Small intestine (tissue), 7 donors: ENCODE results near the gene AKAIN1. TPM values are rescaled to one million over a fixed set of nuclear protein-coding genes. Genes with fewer than 3 reads are reported as not detected.

Source experiments
- DNase-seq, 2 donors: peaks; one replicate each; pipeline versions ENCODE4 v3.0.0 to v3.0.0-alpha.2; 2013
- FAIRE-seq: peaks from 2 replicates; lab custom pipeline; 2012; peaks lifted over from hg19 to GRCh38; lab: Jason Lieb, UNC
- H3K27ac ChIP-seq, 3 donors: one replicate each; pipeline ENCODE4 v1.5.1; 2013; ENCODE audit warnings: low read length in 2 of 3, mild to moderate bottlenecking in 2 of 3, control low read depth in 1 of 3, inconsistent platforms in 1 of 3, low read depth in 1 of 3, moderate library complexity in 1 of 3
- H3K27me3 ChIP-seq, 3 donors: one replicate each; pipeline ENCODE4 v1.6.1; 2013; ENCODE audit warnings: low read length in 3 of 3, inconsistent platforms in 1 of 3; ENCODE audit not compliant: control insufficient read depth in 3 of 3, insufficient read depth in 3 of 3
- H3K36me3 ChIP-seq, 3 donors: one replicate each; pipeline ENCODE4 v1.6.1; 2013; ENCODE audit warnings: low read length in 3 of 3, inconsistent platforms in 1 of 3, low read depth in 1 of 3, mild to moderate bottlenecking in 1 of 3, moderate library complexity in 1 of 3; ENCODE audit not compliant: control insufficient read depth in 3 of 3, insufficient read depth in 2 of 3
- H3K4me1 ChIP-seq, 3 donors: one replicate each; pipeline ENCODE4 v1.6.1; 2013; ENCODE audit warnings: low read length in 2 of 3, inconsistent platforms in 1 of 3, low read depth in 1 of 3, mild to moderate bottlenecking in 1 of 3, moderate library complexity in 1 of 3; ENCODE audit not compliant: control insufficient read depth in 3 of 3, insufficient read depth in 2 of 3
- H3K4me3 ChIP-seq, 3 donors: one replicate each; pipeline ENCODE4 v1.5.1; 2013; ENCODE audit warnings: low read length in 3 of 3, control low read depth in 1 of 3, inconsistent platforms in 1 of 3, low read depth in 1 of 3, mild to moderate bottlenecking in 1 of 3, moderate library complexity in 1 of 3
- H3K9me3 ChIP-seq, 2 donors: one replicate each; pipeline ENCODE4 v1.6.1; 2013; ENCODE audit warnings: low read depth in 1 of 2, low read length in 1 of 2; ENCODE audit not compliant: control insufficient read depth in 2 of 2, insufficient read depth in 1 of 2
- WGBS, 3 donors: extraction: QIAGEN DNeasy Blood & Tissue Kit; methylation state at CpG; one replicate each; pipeline ENCODE4 v1.1.7; 2013; 5-methylcytosine and 5-hydroxymethylcytosine counted together
- polyA plus RNA-seq, 4 donors: library from polyadenylated mRNA; stranded (reverse) in 3 of 4; unstranded in 1 of 4; fragments of 200-250 nt in 3 of 4; fragments of 120-200 nt in 1 of 4; gene quantifications; one replicate each; pipeline versions ENCODE4 v1.2.1 to v1.2.3, GENCODE V29; 2013
- donor health status: healthy with polysubstance abuse.
- donor health status: control.
- donor health status: control.
- donor health status: Bipolar disorder and iron deficiency.
- donor health status: healthy.

The AKAIN1 gene
- polyA plus RNA-seq, 4 donors: 0.13 to 0.22 TPM; not detected in 2

- no peak for FAIRE-seq
- no peak for DNase-seq
- H3K36me3 ChIP-seq: no peaks in the 10 kb centered on the region
- peaks cover 0 to 3% (median 0%) of the 10 kb centered on the region in 3 donors for H3K27me3 ChIP-seq
- no peak overlapping the region for H3K4me3 ChIP-seq
- 66 to 88% (median 83%) methylated on average over 5 of the region's 5 CpGs for WGBS, 3 donors
- H3K4me1 ChIP-seq: no peaks in the 10 kb centered on the region
- H3K27ac ChIP-seq: no peak overlapping the region
- H3K9me3 ChIP-seq: no peaks in the 10 kb centered on the region
Observed at GRCh38 chr18:5155907-5156287, 41.2 kb downstream of the AKAIN1 start.

- H3K9me3 ChIP-seq: no peaks in the 10 kb centered on the region
- FAIRE-seq: no peak
- no peaks in the 10 kb centered on the region for H3K4me1 ChIP-seq
- 80 to 88% (median 83%) methylated on average over 17 of the region's 17 CpGs for WGBS, 3 donors
- H3K36me3 ChIP-seq: no peaks in the 10 kb centered on the region
- no peak overlapping the region for H3K4me3 ChIP-seq
- no peak overlapping the region for H3K27ac ChIP-seq
- DNase-seq: no peak
- peaks cover 0 to 3% (median 0%) of the 10 kb centered on the region in 3 donors for H3K27me3 ChIP-seq
Observed at GRCh38 chr18:5155218-5155906, 41.7 kb downstream of the AKAIN1 start.

- H3K4me3 ChIP-seq: no peak overlapping the region
- no peak for FAIRE-seq
- 80 to 89% (median 83%) methylated on average over 6 of the region's 6 CpGs for WGBS, 3 donors
- H3K9me3 ChIP-seq: no peaks in the 10 kb centered on the region
- no peak overlapping the region for H3K27ac ChIP-seq
- no peaks in the 10 kb centered on the region for H3K4me1 ChIP-seq
- H3K36me3 ChIP-seq: no peaks in the 10 kb centered on the region
- H3K27me3 ChIP-seq: peaks cover 0 to 3% (median 0%) of the 10 kb centered on the region in 3 donors
- no peak for DNase-seq
Observed at GRCh38 chr18:5152343-5153020, 44.6 kb downstream of the AKAIN1 start.

DNA sequence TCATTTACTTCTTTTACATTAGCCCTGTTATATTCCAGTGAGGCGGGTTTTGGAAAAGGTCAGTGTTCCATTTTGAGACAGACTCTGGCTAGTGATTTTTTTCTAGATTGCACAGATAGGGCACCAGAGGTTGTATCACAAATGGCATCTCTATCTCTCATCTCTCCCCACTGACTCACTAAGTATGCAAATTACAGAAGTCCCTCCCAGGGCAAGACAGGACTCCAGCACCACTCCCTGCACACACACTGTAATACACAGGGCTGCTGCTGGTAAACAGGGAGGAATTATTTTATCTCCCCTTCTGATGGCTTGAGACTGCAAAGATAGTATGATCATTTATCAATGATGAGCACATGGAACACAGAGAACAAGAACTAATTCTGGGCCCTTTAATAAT, 46.2 kb downstream of the AKAIN1 start:
- DNase-seq: no peak
- FAIRE-seq: no peak
- H3K4me3 ChIP-seq: no peak overlapping the region
- H3K4me1 ChIP-seq: no peaks in the 10 kb centered on the region
- H3K27me3 ChIP-seq: peaks cover 0 to 3% (median 0%) of the 10 kb centered on the region in 3 donors
- no peaks in the 10 kb centered on the region for H3K9me3 ChIP-seq
- WGBS, 3 donors: 81 to 92% (median 91%) methylated on average over 1 of the region's 1 CpG
- H3K36me3 ChIP-seq: no peaks in the 10 kb centered on the region
- H3K27ac ChIP-seq: no peak overlapping the region

- Histone ChIP-seq H3K27ac (no peak overlapping the region), H3K4me3 (no peak overlapping the region), H3K36me3 (no peaks in the 10 kb centered on the region), H3K9me3 (no peaks in the 10 kb centered on the region), H3K27me3 (no peaks in the 10 kb centered on the region), H3K4me1 (no peaks in the 10 kb centered on the region)
- WGBS, 3 donors: 60 to 76% (median 69%) methylated on average over 4 of the region's 4 CpGs
- FAIRE-seq: no peak
- DNase-seq: no peak
Observed at GRCh38 chr18:5146093-5146492, 51.0 kb downstream of the AKAIN1 start.

DNA sequence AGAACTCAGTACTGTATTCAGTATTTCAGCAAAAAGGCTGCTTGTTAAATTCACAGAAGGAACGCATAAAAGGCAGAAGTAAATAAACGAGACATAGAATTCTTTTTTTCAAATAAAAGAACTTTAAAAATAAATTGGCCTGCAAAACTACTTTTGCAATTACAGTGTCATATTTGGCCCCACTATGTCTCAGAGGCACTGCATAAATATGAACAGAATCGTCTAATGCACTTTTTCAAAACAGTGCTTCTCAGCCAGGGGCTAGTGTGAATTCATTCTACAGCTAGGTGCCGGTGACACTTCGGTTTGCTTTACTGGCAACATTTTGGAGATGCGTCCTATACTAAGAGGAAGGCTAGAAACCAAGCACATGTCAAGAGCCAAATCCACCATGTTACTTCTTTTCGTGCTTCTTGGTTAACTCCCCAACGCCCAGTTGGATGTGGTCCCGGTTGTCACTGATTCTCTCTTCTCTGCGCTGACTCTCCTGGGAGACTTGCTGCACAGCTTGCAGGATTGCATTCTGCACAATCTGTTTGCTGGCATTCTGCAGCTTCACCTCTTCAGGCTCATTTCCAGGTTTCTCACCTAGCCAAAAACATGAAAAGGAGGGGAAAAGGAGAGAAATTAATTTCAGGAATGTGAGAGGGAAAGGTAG, 51.8 kb downstream of the AKAIN1 start:
- H3K27ac ChIP-seq: no peak overlapping the region
- H3K4me3 ChIP-seq: no peak overlapping the region
- H3K9me3 ChIP-seq: no peaks in the 10 kb centered on the region
- no peaks in the 10 kb centered on the region for H3K27me3 ChIP-seq
- WGBS, 3 donors: 87 to 89% (median 89%) methylated on average over 10 of the region's 10 CpGs
- FAIRE-seq (no peak), DNase-seq (no peak)
- H3K36me3 ChIP-seq: no peaks in the 10 kb centered on the region
- H3K4me1 ChIP-seq: no peaks in the 10 kb centered on the region

DNA sequence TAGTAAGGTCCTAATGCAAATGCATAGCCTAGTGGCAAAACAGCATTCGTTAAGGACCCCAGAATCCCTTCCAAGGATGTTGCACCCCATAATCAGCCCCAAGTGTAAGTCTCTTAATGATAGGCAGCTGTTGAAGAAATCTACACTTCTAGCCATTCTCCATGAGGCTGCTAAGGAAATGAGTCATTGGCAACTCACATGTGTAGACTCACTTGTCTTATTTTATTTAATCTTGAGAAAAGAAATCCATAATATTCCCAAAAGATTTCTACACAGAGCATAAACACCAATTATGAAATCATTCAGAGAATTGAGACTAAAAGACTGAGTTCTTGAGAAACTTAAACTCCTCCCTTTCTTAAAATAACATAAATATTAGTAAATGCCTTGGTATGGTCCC, 52.4 kb downstream of the AKAIN1 start:
- no peak for DNase-seq

DNA sequence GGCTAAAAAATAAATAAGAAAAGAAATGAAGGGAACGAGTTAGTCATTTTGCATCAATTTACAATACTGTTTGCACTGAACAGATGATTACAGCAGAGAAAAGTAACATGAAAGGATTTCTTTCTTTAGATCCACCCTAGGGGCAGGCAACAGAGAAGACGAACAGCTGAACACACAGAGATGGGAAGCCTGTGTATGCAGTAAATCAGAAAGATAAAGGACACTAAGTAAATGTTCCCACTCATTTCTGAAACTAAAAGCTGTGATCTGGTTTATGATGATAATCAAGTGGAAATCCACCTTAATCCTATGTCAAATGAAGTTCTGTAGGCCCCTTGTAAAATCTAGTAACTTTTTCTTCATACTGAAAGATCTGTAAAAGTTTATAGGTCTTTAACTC, 54.2 kb downstream of the AKAIN1 start:
- DNase-seq (no peak), FAIRE-seq (no peak)
- Histone ChIP-seq H3K4me3 (no peak overlapping the region), H3K36me3 (no peaks in the 10 kb centered on the region), H3K9me3 (no peaks in the 10 kb centered on the region), H3K4me1 (no peaks in the 10 kb centered on the region), H3K27me3 (no peaks in the 10 kb centered on the region), H3K27ac (no peak overlapping the region)
- 8 to 39% (median 30%) methylated on average over 2 of the region's 2 CpGs for WGBS, 3 donors

More for the DNA sequence above, 52.4 kb downstream of the AKAIN1 start:
- H3K27ac ChIP-seq: no peak overlapping the region
- FAIRE-seq: no peak
- no peaks in the 10 kb centered on the region for H3K4me1 ChIP-seq
- H3K27me3 ChIP-seq: no peaks in the 10 kb centered on the region
- no peaks in the 10 kb centered on the region for H3K36me3 ChIP-seq
- H3K9me3 ChIP-seq: no peaks in the 10 kb centered on the region
- WGBS, 3 donors: 78 to 91% (median 80%) methylated on average over 1 of the region's 1 CpG
- no peak overlapping the region for H3K4me3 ChIP-seq
